CD4-positive, CD25-positive, alpha-beta regulatory T cell (primary cell): ENCODE data around the gene TMEM61. TPM values are rescaled to one million over a fixed set of nuclear protein-coding genes. Genes with fewer than 3 reads are reported as not detected.

ENCODE experiments used
- ATAC-seq, 2 donors: fragments of 150-1000 bp; cut with Tn5 transposase; one replicate each; pipeline ENCODE4 v1.10.0; 2021; ENCODE audit warnings: low read depth in 2 of 2, moderate number of reproducible peaks in 2 of 2, moderate library complexity in 1 of 2
- DNase-seq, 3 donors: peaks; one replicate each; pipeline versions ENCODE4 v3.0.0 to v3.0.0-alpha.2; 2012 to 2022; ENCODE audit warnings: mixed read lengths in 1 of 3
- H3K27ac ChIP-seq: one replicate; pipeline ENCODE4 v1.7.0; 2013; ENCODE audit warnings: mild to moderate bottlenecking, low read length; ENCODE audit not compliant: insufficient read depth, poor library complexity, severe bottlenecking
- H3K27me3 ChIP-seq: one replicate; pipeline ENCODE4 v1.7.0; 2013; ENCODE audit warnings: low read length; ENCODE audit not compliant: control insufficient read depth, insufficient read depth
- H3K36me3 ChIP-seq: one replicate; pipeline ENCODE4 v1.7.0; 2013; ENCODE audit warnings: mild to moderate bottlenecking, low read length, moderate library complexity; ENCODE audit not compliant: control insufficient read depth, insufficient read depth
- H3K4me1 ChIP-seq: 2 replicates; pipeline ENCODE4 v1.7.0; 2013; ENCODE audit warnings: mild to moderate bottlenecking, low read length; ENCODE audit not compliant: insufficient read depth, control insufficient read depth, poor library complexity, severe bottlenecking
- H3K4me3 ChIP-seq: one replicate; pipeline ENCODE4 v1.7.0; 2013; ENCODE audit warnings: low read depth, mild to moderate bottlenecking, low read length, moderate library complexity
- H3K9me3 ChIP-seq, 2 experiments: 1 replicate in 1 of 2; 2 replicates in 1 of 2; pipeline ENCODE4 v1.7.0; 2013; ENCODE audit warnings: low read length in 2 of 2, mild to moderate bottlenecking in 1 of 2, moderate library complexity in 1 of 2; ENCODE audit not compliant: control insufficient read depth in 2 of 2
- H3K27ac Mint-ChIP-seq, 3 donors: one replicate each; pipeline ENCODE4 v1.8.0; 2020 to 2022; ENCODE audit warnings: mild to moderate bottlenecking in 3 of 3, mixed read lengths in 3 of 3, moderate library complexity in 2 of 3
- H3K27me3 Mint-ChIP-seq: one replicate; pipeline ENCODE4 v1.8.0; 2022; ENCODE audit warnings: mild to moderate bottlenecking, mixed read lengths
- H3K36me3 Mint-ChIP-seq: one replicate; pipeline ENCODE4 v1.8.0; 2020; ENCODE audit warnings: mixed read lengths
- H3K4me1 Mint-ChIP-seq, 4 donors: one replicate each; pipeline ENCODE4 v1.8.0; 2020 to 2022; ENCODE audit warnings: mixed read lengths in 4 of 4, mild to moderate bottlenecking in 1 of 4
- H3K4me3 Mint-ChIP-seq, 4 donors: one replicate each; pipeline ENCODE4 v1.8.0; 2020 to 2022; ENCODE audit warnings: mild to moderate bottlenecking in 4 of 4, mixed read lengths in 4 of 4, moderate library complexity in 3 of 4
- H3K9me3 Mint-ChIP-seq, 7 donors: one replicate each; pipeline ENCODE4 v1.8.0; 2020 to 2022; ENCODE audit warnings: mixed read lengths in 7 of 7, mild to moderate bottlenecking in 3 of 7, moderate library complexity in 2 of 7
- polyA plus RNA-seq, 4 donors: library from polyadenylated mRNA; unstranded; fragments of 300-500 nt; fragmentation: Illumina TruSeq; gene quantifications; one replicate each; pipeline ENCODE4 v1.2.3, GENCODE V29; 2021
- total RNA-seq: library from RNA; stranded (reverse); gene quantifications from one replicate; pipeline ENCODE4 v1.2.3, GENCODE V29; 2022

The TMEM61 gene
- total and polyA plus RNA-seq, 5 donors from 2014 or later, result not detected

DNA sequence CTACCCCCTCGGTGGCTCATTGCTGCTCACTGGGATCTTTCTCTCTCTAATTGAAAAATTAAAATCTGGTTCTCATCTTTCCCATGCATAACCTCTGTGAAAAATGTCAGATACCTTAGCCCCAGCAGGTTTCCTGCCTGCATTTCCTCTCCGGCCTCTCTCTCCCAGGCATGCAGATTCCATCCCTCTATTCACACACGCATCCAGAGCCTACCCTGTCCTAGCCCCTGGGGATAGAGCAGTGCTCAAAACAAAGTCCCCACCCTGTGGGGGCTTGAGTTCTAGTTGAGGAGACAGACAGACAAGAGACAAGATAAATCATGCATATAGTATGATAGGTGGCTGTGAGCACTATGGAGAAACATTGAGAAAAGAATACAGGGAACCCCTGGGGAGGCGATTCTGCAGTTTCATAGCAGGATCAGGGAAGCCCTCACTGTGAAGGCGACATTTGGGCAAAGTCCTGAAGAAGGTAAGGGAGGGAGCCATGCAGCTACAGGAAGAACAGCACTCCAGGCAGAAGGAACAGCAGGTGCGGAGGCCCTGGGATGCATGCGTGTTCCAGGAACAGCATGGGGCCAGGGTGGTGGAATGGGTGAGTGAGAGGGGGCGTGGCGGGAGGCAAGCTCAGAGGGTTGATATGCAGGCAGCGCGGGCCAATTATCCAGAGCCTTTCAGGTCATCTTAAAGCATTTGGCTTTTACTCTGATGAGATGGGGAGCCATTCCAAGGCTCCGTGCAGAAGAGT lies 14.8 kb downstream of the TMEM61 start:
- peaks cover 0 to 27% (median 15%) of the 10 kb centered on the region in 4 donors for H3K4me1 Mint-ChIP-seq
- H3K4me3 ChIP-seq, result no peak overlapping the region
- H3K27me3 Mint-ChIP-seq, result peaks cover 46% of the 10 kb centered on the region
- ATAC-seq (no peak), DNase-seq (no peak)
- peaks cover 13% of the 10 kb centered on the region for H3K4me1 ChIP-seq
- peak overlapping the region in 3 of 4 donors; percentile 17 to 63 (median 35) for H3K4me3 Mint-ChIP-seq
- no peak overlapping the region for H3K27ac ChIP-seq
- H3K9me3 Mint-ChIP-seq, result peaks cover 0 to 5% (median 0%) of the 10 kb centered on the region in 7 donors
- H3K27ac Mint-ChIP-seq, result peak overlapping the region in 2 of 3 donors; percentile 20 to 39
- no peaks in the 10 kb centered on the region for H3K36me3 ChIP-seq
- peaks cover 11% of the 10 kb centered on the region for H3K27me3 ChIP-seq
- no peaks in the 10 kb centered on the region for H3K9me3 ChIP-seq
- no peaks in the 10 kb centered on the region for H3K36me3 Mint-ChIP-seq

- H3K4me1 ChIP-seq, result peaks cover 13% of the 10 kb centered on the region
- no peak overlapping the region for H3K27ac ChIP-seq
- Mint-ChIP-seq H3K27ac (peak overlapping the region in 2 of 3 donors; percentile 39 to 85), H3K27me3 (peaks cover 46% of the 10 kb centered on the region), H3K4me3 (peak overlapping the region in 3 of 4 donors; percentile 29 to 63 (median 35)), H3K9me3 (peaks cover 0 to 5% (median 0%) of the 10 kb centered on the region in 7 donors), H3K4me1 (peaks cover 0 to 27% (median 15%) of the 10 kb centered on the region in 4 donors), H3K36me3 (no peaks in the 10 kb centered on the region)
- no peaks in the 10 kb centered on the region for H3K9me3 ChIP-seq
- no peaks in the 10 kb centered on the region for H3K36me3 ChIP-seq
- peaks cover 11% of the 10 kb centered on the region for H3K27me3 ChIP-seq
- ATAC-seq (peak; percentile 58 to 70), DNase-seq (peak in 2 of 3 donors; percentile 48 to 75)
- H3K4me3 ChIP-seq, result no peak overlapping the region
These were observed 15.4 kb downstream of the TMEM61 start for GRCh38 chr1:54995835-54996234.

DNA sequence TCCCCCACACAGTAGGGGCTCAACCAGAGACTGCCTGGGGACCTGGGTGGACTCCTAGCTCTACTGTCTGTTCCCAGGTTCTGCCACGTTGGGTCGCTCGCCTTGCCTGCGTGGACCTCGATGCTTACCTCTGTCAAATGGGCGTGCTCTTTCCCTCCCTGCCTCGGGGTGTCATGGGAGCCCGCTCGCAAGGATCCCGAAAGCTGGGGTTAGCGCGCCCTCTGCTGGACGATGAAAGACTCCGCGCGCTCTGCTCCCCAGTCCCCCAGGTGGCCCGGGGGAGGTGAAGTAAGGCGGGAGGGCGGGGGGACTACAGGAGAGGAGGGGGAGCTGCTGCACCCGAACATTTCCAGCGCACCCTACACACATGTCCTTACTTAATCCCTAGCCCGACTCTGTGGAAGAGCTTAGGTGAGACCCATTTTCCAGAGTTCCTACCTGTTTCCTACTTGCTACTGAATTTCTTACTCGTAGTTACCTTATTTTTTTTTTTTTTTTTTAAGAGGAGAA lies 16.0 kb downstream of the TMEM61 start:
- H3K27me3 Mint-ChIP-seq, result peaks cover 46% of the 10 kb centered on the region
- peaks cover 0 to 27% (median 15%) of the 10 kb centered on the region in 4 donors for H3K4me1 Mint-ChIP-seq
- Histone ChIP-seq H3K4me1 (peaks cover 13% of the 10 kb centered on the region), H3K27ac (no peak overlapping the region), H3K4me3 (no peak overlapping the region), H3K9me3 (no peaks in the 10 kb centered on the region), H3K36me3 (no peaks in the 10 kb centered on the region), H3K27me3 (peaks cover 11% of the 10 kb centered on the region)
- peaks cover 0 to 5% (median 0%) of the 10 kb centered on the region in 7 donors for H3K9me3 Mint-ChIP-seq
- H3K36me3 Mint-ChIP-seq, result no peaks in the 10 kb centered on the region
- H3K4me3 Mint-ChIP-seq, result peak overlapping the region in 3 of 4 donors; percentile 43 to 76 (median 63)
- H3K27ac Mint-ChIP-seq, result peak overlapping the region in 2 of 3 donors; percentile 46 to 79
- DNase-seq, result peak; percentile 39 to 76 (median 63)
- peak; percentile 61 for ATAC-seq

DNA sequence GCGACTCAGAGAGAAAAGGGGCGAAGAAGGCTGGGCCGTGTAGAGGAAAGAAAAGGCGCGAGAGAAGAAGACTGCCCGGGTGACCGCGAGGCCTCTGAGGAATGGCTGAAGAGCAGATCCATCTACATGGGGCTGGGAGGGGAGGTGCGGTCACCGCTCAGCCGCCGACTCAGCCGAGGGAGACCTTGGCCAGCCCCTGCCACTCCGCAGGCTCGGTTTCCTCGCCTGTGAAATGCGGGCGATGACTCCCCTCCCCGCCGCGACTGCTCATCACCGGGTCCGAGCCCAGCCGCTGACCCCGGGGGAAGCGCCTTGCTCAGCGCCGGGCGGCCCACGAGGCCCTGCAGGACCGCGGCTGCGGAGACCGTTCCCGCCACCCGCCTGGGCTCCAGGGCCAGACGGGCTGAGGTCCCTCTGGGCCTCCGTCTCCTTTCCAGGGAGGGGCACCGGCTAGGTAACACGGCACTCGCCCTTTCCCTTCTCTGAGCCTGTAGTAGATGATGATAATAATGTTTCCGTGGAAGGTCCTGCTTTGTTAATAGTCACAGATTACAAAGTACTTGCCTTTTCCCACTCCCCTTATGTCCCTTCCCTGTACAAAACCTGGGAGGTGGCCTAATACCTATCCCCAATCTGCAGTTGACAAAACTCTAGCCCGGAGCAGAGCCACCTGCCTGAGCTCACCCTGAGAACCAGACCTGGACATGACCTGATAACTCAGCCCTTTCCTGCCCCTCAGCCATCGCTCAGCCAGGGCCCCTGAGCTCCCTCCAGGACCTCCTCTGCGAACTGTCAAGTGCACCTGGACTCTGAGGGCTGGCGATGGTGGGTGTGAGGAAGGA lies 16.7 kb downstream of the TMEM61 start:
- peaks cover 46% of the 10 kb centered on the region for H3K27me3 Mint-ChIP-seq
- H3K9me3 Mint-ChIP-seq, result peaks cover 0 to 5% (median 0%) of the 10 kb centered on the region in 7 donors
- peaks cover 0 to 27% (median 15%) of the 10 kb centered on the region in 4 donors for H3K4me1 Mint-ChIP-seq
- H3K36me3 ChIP-seq, result no peaks in the 10 kb centered on the region
- H3K27ac ChIP-seq, result no peak overlapping the region
- H3K36me3 Mint-ChIP-seq, result no peaks in the 10 kb centered on the region
- no peak for DNase-seq
- peaks cover 11% of the 10 kb centered on the region for H3K27me3 ChIP-seq
- ATAC-seq, result no peak
- H3K9me3 ChIP-seq, result no peaks in the 10 kb centered on the region
- no peak overlapping the region for H3K4me3 ChIP-seq
- no peak overlapping the region for H3K27ac Mint-ChIP-seq
- peaks cover 13% of the 10 kb centered on the region for H3K4me1 ChIP-seq
- H3K4me3 Mint-ChIP-seq, result peak overlapping the region in 3 of 4 donors; percentile 43 to 76 (median 52)

- Mint-ChIP-seq H3K27ac (no peak overlapping the region), H3K4me3 (peak overlapping the region in 2 of 4 donors; percentile 17 to 52), H3K36me3 (no peaks in the 10 kb centered on the region), H3K27me3 (peaks cover 46% of the 10 kb centered on the region), H3K4me1 (peaks cover 0 to 27% (median 15%) of the 10 kb centered on the region in 4 donors), H3K9me3 (peaks cover 0 to 5% (median 0%) of the 10 kb centered on the region in 7 donors)
- no peaks in the 10 kb centered on the region for H3K9me3 ChIP-seq
- DNase-seq (no peak), ATAC-seq (no peak)
- H3K27me3 ChIP-seq, result peaks cover 13% of the 10 kb centered on the region
- H3K4me3 ChIP-seq, result no peak overlapping the region
- peaks cover 13% of the 10 kb centered on the region for H3K4me1 ChIP-seq
- no peak overlapping the region for H3K27ac ChIP-seq
- no peaks in the 10 kb centered on the region for H3K36me3 ChIP-seq
These were observed 17.2 kb downstream of the TMEM61 start for GRCh38 chr1:54997711-54997986.

DNA sequence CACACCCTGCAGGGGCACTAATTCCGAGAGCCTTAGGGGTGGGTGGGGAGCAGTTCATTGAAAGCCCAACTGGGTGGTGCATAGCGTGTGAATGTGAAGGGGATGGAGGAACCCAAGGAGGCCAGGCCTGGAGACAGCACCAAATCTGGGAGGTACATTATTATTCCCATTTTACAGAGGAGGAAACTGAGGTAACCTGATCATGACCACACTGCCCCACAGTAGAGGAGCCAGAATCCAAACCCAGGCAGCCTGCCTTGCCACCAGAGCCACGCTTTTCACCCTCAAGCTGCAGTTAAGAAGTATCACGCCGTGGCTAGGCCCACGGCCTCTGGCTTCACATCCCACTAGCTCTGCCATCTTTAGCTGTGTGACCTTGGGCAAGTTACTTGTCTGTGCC lies 17.7 kb downstream of the TMEM61 start:
- H3K4me3 ChIP-seq, result no peak overlapping the region
- Mint-ChIP-seq H3K4me3 (no peak overlapping the region), H3K4me1 (peaks cover 0 to 27% (median 15%) of the 10 kb centered on the region in 4 donors), H3K27me3 (peaks cover 46% of the 10 kb centered on the region), H3K36me3 (no peaks in the 10 kb centered on the region), H3K27ac (no peak overlapping the region), H3K9me3 (peaks cover 0 to 5% (median 0%) of the 10 kb centered on the region in 7 donors)
- no peaks in the 10 kb centered on the region for H3K9me3 ChIP-seq
- ATAC-seq, result no peak
- peaks cover 13% of the 10 kb centered on the region for H3K4me1 ChIP-seq
- no peak overlapping the region for H3K27ac ChIP-seq
- H3K27me3 ChIP-seq, result peaks cover 13% of the 10 kb centered on the region
- no peaks in the 10 kb centered on the region for H3K36me3 ChIP-seq
- no peak for DNase-seq

GRCh38 chr1:54998677-54999076 lies 18.2 kb downstream of the TMEM61 start, which contains the start of gene BSND:
Gene BSND, plus strand, starts transcription at chr1:54998933. Its CDS starts 254 bp downstream, at chr1:54999187.
- Mint-ChIP-seq H3K36me3 (no peaks in the 10 kb centered on the region), H3K27me3 (peaks cover 46% of the 10 kb centered on the region), H3K9me3 (peaks cover 0 to 5% (median 0%) of the 10 kb centered on the region in 7 donors), H3K4me1 (peaks cover 0 to 27% (median 15%) of the 10 kb centered on the region in 4 donors), H3K4me3 (no peak within 1 kb of the TSS), H3K27ac (no peak within 1 kb of the TSS)
- Histone ChIP-seq H3K9me3 (no peaks in the 10 kb centered on the region), H3K27me3 (peaks cover 13% of the 10 kb centered on the region), H3K36me3 (no peaks in the 10 kb centered on the region), H3K4me3 (no peak within 1 kb of the TSS), H3K27ac (no peak within 1 kb of the TSS), H3K4me1 (peaks cover 13% of the 10 kb centered on the region)
- no peak for DNase-seq
- ATAC-seq, result no peak
